HG03460 (cell line): ENCODE data around the gene ECHS1.
"Not testable (repeated sequence)": the region's sequence is repeated elsewhere in the genome, so short reads cannot be mapped to it uniquely, and the experiment has no call there.

Source experiments
- ATAC-seq: cut with Tn5 transposase; IDR thresholded peaks from one replicate; pipeline ENCODE4 v1.9.1; 2021; ENCODE audit not compliant: unreplicated experiment

The ECHS1 gene

GRCh38 chr10:133373174-133374090, at the start of gene ECHS1:
ECHS1 (minus strand) TSS chr10:133373354; CDS start chr10:133373333, 21 bp downstream.
- ATAC-seq, result peak; percentile 98

- ATAC-seq, result no peak
These were observed 49.2 kb upstream of the ECHS1 start for GRCh38 chr10:133422223-133422806.

- ATAC-seq, result no peak
These were observed 48.4 kb upstream of the ECHS1 start for GRCh38 chr10:133421336-133422222.

- ATAC-seq, result no peak
These were observed 47.4 kb upstream of the ECHS1 start for GRCh38 chr10:133420579-133420978.

GRCh38 chr10:133420028-133420427, 46.9 kb upstream of the ECHS1 start:
- ATAC-seq, result no peak

GRCh38 chr10:133419211-133419950, 46.2 kb upstream of the ECHS1 start:
- no peak for ATAC-seq

GRCh38 chr10:133418289-133418993, 45.3 kb upstream of the ECHS1 start:
- ATAC-seq, result no peak

GRCh38 chr10:133415752-133416151, 42.6 kb upstream of the ECHS1 start:
- no peak for ATAC-seq

- not testable (repeated sequence) for ATAC-seq
These were observed 41.2 kb upstream of the ECHS1 start for GRCh38 chr10:133414401-133414800.

GRCh38 chr10:133412381-133412711, 39.2 kb upstream of the ECHS1 start:
- ATAC-seq, result no peak

GRCh38 chr10:133411523-133412380, 38.6 kb upstream of the ECHS1 start:
- no peak for ATAC-seq

GRCh38 chr10:133405844-133406527, 32.8 kb upstream of the ECHS1 start:
- peak; percentile 47 for ATAC-seq

- no peak for ATAC-seq
These were observed 32.1 kb upstream of the ECHS1 start for GRCh38 chr10:133405272-133405671.

- no peak for ATAC-seq
These were observed 30.6 kb upstream of the ECHS1 start for GRCh38 chr10:133403784-133404183.

- ATAC-seq, result no peak
These were observed 30.2 kb upstream of the ECHS1 start for GRCh38 chr10:133403359-133403758.

GRCh38 chr10:133401981-133402725, 29.0 kb upstream of the ECHS1 start:
- ATAC-seq, result no peak

- ATAC-seq, result no peak
These were observed 28.3 kb upstream of the ECHS1 start for GRCh38 chr10:133401500-133401899.
